ENCODE data around the gene CEP295NL.
"Not testable (repeated sequence)": the region's sequence is repeated elsewhere in the genome, so short reads cannot be mapped to it uniquely, and the experiment has no call there.

CEP295NL gene

GRCh38 chr17:78945455-78945854, 42.5 kb upstream of the CEP295NL start:
- not testable (repeated sequence) for H3K4me2 ChIP-seq (ENCODE audit: low read length, poor library complexity, severe bottlenecking); H2AFZ ChIP-seq (ENCODE audit: low read depth, low read length); DNase-seq; H4K91ac ChIP-seq (ENCODE audit: low read length); H2BK12ac ChIP-seq (ENCODE audit: low read length in 2 of 2); H3K4me3 ChIP-seq (ENCODE audit: insufficient read depth in 1 of 2, low read depth in 1 of 2, low read length in 2 of 2); H3K18ac ChIP-seq (ENCODE audit: low read depth in 1 of 2, low read length in 2 of 2); H3K27me3 ChIP-seq (ENCODE audit: control insufficient read depth in 1 of 2, insufficient read depth in 1 of 2, low read length in 2 of 2); H3K27ac ChIP-seq (ENCODE audit: low read length, poor library complexity, severe bottlenecking); H3K23ac ChIP-seq (ENCODE audit: low read length in 2 of 2); H3K14ac ChIP-seq (ENCODE audit: low read length in 2 of 2); H3K9me3 ChIP-seq (ENCODE audit: control insufficient read depth, low read length); H3K4ac ChIP-seq (ENCODE audit: low read depth in 1 of 2, low read length in 2 of 2); H3K9ac ChIP-seq (ENCODE audit: low read length); H2BK120ac ChIP-seq (ENCODE audit: low read depth, low read length); H2BK15ac ChIP-seq (ENCODE audit: low read depth, poor library complexity, severe bottlenecking); H2BK5ac ChIP-seq (ENCODE audit: low read depth, low read length, poor library complexity, severe bottlenecking); H3K36me3 ChIP-seq (ENCODE audit: control insufficient read depth in 1 of 2, insufficient read depth in 2 of 2, low read depth in 1 of 2, low read length in 2 of 2); H2AK5ac ChIP-seq (ENCODE audit: low read length, severe bottlenecking); H4K8ac ChIP-seq (ENCODE audit: low read length); H3K79me1 ChIP-seq (replicated peaks; ENCODE audit: low read length, poor library complexity, severe bottlenecking)
- H3K4me1 ChIP-seq (ENCODE audit: control insufficient read depth, insufficient read depth, low read depth, low read length) = peaks cover 20% of the 10 kb centered on the region
- 93% methylated on average over 11 of the region's 12 CpGs for WGBS

DNA sequence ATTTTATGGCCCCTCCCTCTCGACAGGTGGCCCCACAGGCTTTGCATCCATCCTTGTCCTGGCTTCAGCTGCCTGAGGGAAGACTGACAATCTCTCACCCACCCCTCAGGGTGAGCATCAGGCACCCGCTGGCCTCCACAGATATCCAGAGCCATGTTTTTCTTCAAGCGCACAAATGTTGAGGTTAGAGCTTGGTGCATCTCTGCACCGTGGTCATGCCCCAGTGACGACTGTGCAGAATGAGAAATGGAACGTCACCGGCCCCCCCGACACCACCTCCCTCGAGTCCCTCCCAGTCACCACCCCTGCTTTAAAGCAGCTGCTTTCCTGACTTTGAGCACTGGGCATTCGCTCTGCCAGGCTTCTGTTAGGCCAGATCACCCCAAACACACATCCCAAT, 42.0 kb upstream of the CEP295NL start:
- no peak overlapping the region for H3K23ac ChIP-seq (ENCODE audit: low read length in 2 of 2)
- H3K79me1 ChIP-seq (replicated peaks; ENCODE audit: low read length, poor library complexity, severe bottlenecking) = no peaks in the 10 kb centered on the region
- H3K4me1 ChIP-seq (ENCODE audit: control insufficient read depth, insufficient read depth, low read depth, low read length) = peaks cover 23% of the 10 kb centered on the region
- H3K36me3 ChIP-seq (ENCODE audit: control insufficient read depth in 1 of 2, insufficient read depth in 2 of 2, low read depth in 1 of 2, low read length in 2 of 2) = no peaks in the 10 kb centered on the region
- no peak overlapping the region for H3K9ac ChIP-seq (ENCODE audit: low read length)
- H2AK5ac ChIP-seq (ENCODE audit: low read length, severe bottlenecking) = no peak overlapping the region
- peaks cover 2% of the 10 kb centered on the region for H3K9me3 ChIP-seq (ENCODE audit: control insufficient read depth, low read length)
- WGBS = 81% methylated on average over 10 of the region's 10 CpGs
- H2BK120ac ChIP-seq (ENCODE audit: low read depth, low read length) = no peak overlapping the region
- no peak for DNase-seq
- H2AFZ ChIP-seq (ENCODE audit: low read depth, low read length) = no peak overlapping the region
- no peak overlapping the region for H3K18ac ChIP-seq (ENCODE audit: low read depth in 1 of 2, low read length in 2 of 2)
- no peak overlapping the region for H4K8ac ChIP-seq (ENCODE audit: low read length)
- H3K4me3 ChIP-seq (ENCODE audit: insufficient read depth in 1 of 2, low read depth in 1 of 2, low read length in 2 of 2) = no peak overlapping the region
- no peak overlapping the region for H2BK12ac ChIP-seq (ENCODE audit: low read length in 2 of 2)
- H3K14ac ChIP-seq (ENCODE audit: low read length in 2 of 2) = no peak overlapping the region
- H2BK15ac ChIP-seq (ENCODE audit: low read depth, poor library complexity, severe bottlenecking) = no peak overlapping the region
- no peak overlapping the region for H3K4me2 ChIP-seq (ENCODE audit: low read length, poor library complexity, severe bottlenecking)
- H3K4ac ChIP-seq (ENCODE audit: low read depth in 1 of 2, low read length in 2 of 2) = no peak overlapping the region
- H4K91ac ChIP-seq (ENCODE audit: low read length) = no peak overlapping the region
- H2BK5ac ChIP-seq (ENCODE audit: low read depth, low read length, poor library complexity, severe bottlenecking) = no peak overlapping the region
- no peak overlapping the region for H3K27ac ChIP-seq (ENCODE audit: low read length, poor library complexity, severe bottlenecking)
- peaks cover 0 to 3% of the 10 kb centered on the region in 2 experiments for H3K27me3 ChIP-seq (ENCODE audit: control insufficient read depth in 1 of 2, insufficient read depth in 1 of 2, low read length in 2 of 2)

GRCh38 chr17:78944026-78944425, 41.0 kb upstream of the CEP295NL start:
- Histone ChIP-seq H3K27ac (ENCODE audit: low read length, poor library complexity, severe bottlenecking) (no peak overlapping the region), H2BK120ac (ENCODE audit: low read depth, low read length) (no peak overlapping the region), H3K4me2 (ENCODE audit: low read length, poor library complexity, severe bottlenecking) (no peak overlapping the region), H4K8ac (ENCODE audit: low read length) (no peak overlapping the region), H2BK12ac (ENCODE audit: low read length in 2 of 2) (no peak overlapping the region), H3K23ac (ENCODE audit: low read length in 2 of 2) (no peak overlapping the region), H3K18ac (ENCODE audit: low read depth in 1 of 2, low read length in 2 of 2) (no peak overlapping the region), H3K79me1 (replicated peaks; ENCODE audit: low read length, poor library complexity, severe bottlenecking) (no peaks in the 10 kb centered on the region), H4K91ac (ENCODE audit: low read length) (no peak overlapping the region), H3K9me3 (ENCODE audit: control insufficient read depth, low read length) (no peaks in the 10 kb centered on the region), H3K4me3 (ENCODE audit: insufficient read depth in 1 of 2, low read depth in 1 of 2, low read length in 2 of 2) (no peak overlapping the region), H2AK5ac (ENCODE audit: low read length, severe bottlenecking) (no peak overlapping the region), H2BK5ac (ENCODE audit: low read depth, low read length, poor library complexity, severe bottlenecking) (no peak overlapping the region), H3K4me1 (ENCODE audit: control insufficient read depth, insufficient read depth, low read depth, low read length) (peaks cover 33% of the 10 kb centered on the region), H3K36me3 (ENCODE audit: control insufficient read depth in 1 of 2, insufficient read depth in 2 of 2, low read depth in 1 of 2, low read length in 2 of 2) (no peaks in the 10 kb centered on the region), H2BK15ac (ENCODE audit: low read depth, poor library complexity, severe bottlenecking) (no peak overlapping the region), H3K14ac (ENCODE audit: low read length in 2 of 2) (no peak overlapping the region), H3K4ac (ENCODE audit: low read depth in 1 of 2, low read length in 2 of 2) (no peak overlapping the region), H3K27me3 (ENCODE audit: control insufficient read depth in 1 of 2, insufficient read depth in 1 of 2, low read length in 2 of 2) (peaks cover 0 to 3% of the 10 kb centered on the region in 2 experiments), H3K9ac (ENCODE audit: low read length) (no peak overlapping the region), H2AFZ (ENCODE audit: low read depth, low read length) (no peak overlapping the region)
- 83% methylated on average over 5 of the region's 7 CpGs for whole genome bisulfite sequencing
- DNase-seq = no peak

- Histone ChIP-seq H4K8ac (ENCODE audit: low read length) (no peak overlapping the region), H4K91ac (ENCODE audit: low read length) (peak overlapping the region; percentile 58), H2BK12ac (ENCODE audit: low read length in 2 of 2) (peak overlapping the region in 1 of 2 experiments; percentile 53), H3K27me3 (ENCODE audit: control insufficient read depth in 1 of 2, insufficient read depth in 1 of 2, low read length in 2 of 2) (peaks cover 0 to 3% of the 10 kb centered on the region in 2 experiments), H2AFZ (ENCODE audit: low read depth, low read length) (no peak overlapping the region), H3K79me1 (replicated peaks; ENCODE audit: low read length, poor library complexity, severe bottlenecking) (no peaks in the 10 kb centered on the region), H3K4ac (ENCODE audit: low read depth in 1 of 2, low read length in 2 of 2) (no peak overlapping the region), H2BK5ac (ENCODE audit: low read depth, low read length, poor library complexity, severe bottlenecking) (no peak overlapping the region), H2BK15ac (ENCODE audit: low read depth, poor library complexity, severe bottlenecking) (no peak overlapping the region), H2AK5ac (ENCODE audit: low read length, severe bottlenecking) (no peak overlapping the region), H3K9me3 (ENCODE audit: control insufficient read depth, low read length) (no peaks in the 10 kb centered on the region), H3K4me3 (ENCODE audit: insufficient read depth in 1 of 2, low read depth in 1 of 2, low read length in 2 of 2) (no peak overlapping the region), H3K36me3 (ENCODE audit: control insufficient read depth in 1 of 2, insufficient read depth in 2 of 2, low read depth in 1 of 2, low read length in 2 of 2) (no peaks in the 10 kb centered on the region), H3K14ac (ENCODE audit: low read length in 2 of 2) (peak overlapping the region in 1 of 2 experiments; percentile 12), H3K4me1 (ENCODE audit: control insufficient read depth, insufficient read depth, low read depth, low read length) (peaks cover 32% of the 10 kb centered on the region), H3K23ac (ENCODE audit: low read length in 2 of 2) (no peak overlapping the region), H2BK120ac (ENCODE audit: low read depth, low read length) (no peak overlapping the region), H3K27ac (ENCODE audit: low read length, poor library complexity, severe bottlenecking) (peak overlapping the region; percentile 11), H3K18ac (ENCODE audit: low read depth in 1 of 2, low read length in 2 of 2) (peak overlapping the region in 1 of 2 experiments; percentile 30), H3K9ac (ENCODE audit: low read length) (no peak overlapping the region), H3K4me2 (ENCODE audit: low read length, poor library complexity, severe bottlenecking) (no peak overlapping the region)
- WGBS = 41% methylated on average over 6 of the region's 6 CpGs
- DNase-seq = peak; percentile 87
Measured at GRCh38 chr17:78940708-78941107, 37.7 kb upstream of the CEP295NL start.
